IPS DF 6.9 (cell line): Measurements from ENCODE around the gene RNF207.
A peak's percentile ranks its signal among the peaks of the same experiment; 100 is the strongest.

ENCODE experiments used
- DNase-seq: peaks from one replicate; pipeline ENCODE4 v3.0.0-alpha.2; 2013; ENCODE audit warnings: low read depth, low spot score
- H3K27ac ChIP-seq: one replicate; pipeline ENCODE4 v1.5.1; 2013; ENCODE audit warnings: low read length, control low read depth
- H3K27me3 ChIP-seq: 2 replicates; pipeline ENCODE4 v1.6.1; 2013; ENCODE audit warnings: mild to moderate bottlenecking, low read length; ENCODE audit not compliant: control insufficient read depth, insufficient read depth
- H3K36me3 ChIP-seq: 2 replicates; pipeline ENCODE4 v1.6.1; 2013; ENCODE audit warnings: low read length; ENCODE audit not compliant: control insufficient read depth, insufficient read depth
- H3K4me1 ChIP-seq: 2 replicates; pipeline ENCODE4 v1.6.1; 2013; ENCODE audit warnings: low read length; ENCODE audit not compliant: control insufficient read depth, insufficient read depth
- H3K4me3 ChIP-seq: 2 replicates; pipeline ENCODE4 v1.5.1; 2013; ENCODE audit warnings: mild to moderate bottlenecking, low read length
- H3K9me3 ChIP-seq: 2 replicates; pipeline ENCODE4 v1.6.1; 2013; ENCODE audit warnings: low read length, inconsistent platforms; ENCODE audit not compliant: control insufficient read depth, insufficient read depth
- WGBS: extraction: QIAGEN DNeasy Blood & Tissue Kit; methylation state at CpG from one replicate; pipeline ENCODE4 v1.1.7; 2013; ENCODE audit warnings: mixed read lengths, missing lambda C conversion rate; ENCODE audit not compliant: insufficient read length, insufficient coverage; 5-methylcytosine and 5-hydroxymethylcytosine counted together

Gene RNF207

GRCh38 chr1:6200188-6200809, 5.6 kb upstream of the RNF207 start:
- Histone ChIP-seq H3K27ac (no peak overlapping the region), H3K9me3 (no peaks in the 10 kb centered on the region), H3K4me3 (peak overlapping the region; percentile 26; the same call in 1 of the 2 replicates), H3K27me3 (no peaks in the 10 kb centered on the region), H3K36me3 (peaks cover 7% of the 10 kb centered on the region; the same call in 1 of the 2 replicates), H3K4me1 (peaks cover 4% of the 10 kb centered on the region; the same call in 1 of the 2 replicates)
- no CpG with 5 or more reads among the region's 10 CpGs for WGBS
- no peak for DNase-seq

GRCh38 chr1:6202256-6202655, 3.7 kb upstream of the RNF207 start:
- Histone ChIP-seq H3K4me1 (peaks cover 4% of the 10 kb centered on the region), H3K27me3 (peaks cover 3% of the 10 kb centered on the region; the same call in 1 of the 2 replicates), H3K36me3 (peaks cover 1% of the 10 kb centered on the region; the same call in 1 of the 2 replicates), H3K9me3 (no peaks in the 10 kb centered on the region), H3K27ac (no peak overlapping the region), H3K4me3 (no peak overlapping the region)
- WGBS, result no CpG with 5 or more reads among the region's 7 CpGs
- DNase-seq, result no peak

GRCh38 chr1:6206520-6206855, 569 bp downstream of the RNF207 start:
- no CpG with 5 or more reads among the region's 25 CpGs for WGBS
- no peaks in the 10 kb centered on the region for H3K9me3 ChIP-seq
- peaks cover 7% of the 10 kb centered on the region; the same call in 1 of the 2 replicates for H3K27me3 ChIP-seq
- H3K27ac ChIP-seq, result no peak overlapping the region
- peaks cover 12% of the 10 kb centered on the region for H3K4me1 ChIP-seq
- H3K36me3 ChIP-seq, result no peaks in the 10 kb centered on the region
- DNase-seq, result no peak
- H3K4me3 ChIP-seq, result peak overlapping the region; percentile 34; the same call in 1 of the 2 replicates

GRCh38 chr1:6207075-6207885, 1.4 kb downstream of the RNF207 start:
- peaks cover 7% of the 10 kb centered on the region; the same call in 1 of the 2 replicates for H3K27me3 ChIP-seq
- no peaks in the 10 kb centered on the region for H3K36me3 ChIP-seq
- no peaks in the 10 kb centered on the region for H3K9me3 ChIP-seq
- H3K27ac ChIP-seq, result no peak overlapping the region
- no peak overlapping the region for H3K4me3 ChIP-seq
- WGBS, result no CpG with 5 or more reads among the region's 19 CpGs
- DNase-seq, result no peak
- H3K4me1 ChIP-seq, result peaks cover 12% of the 10 kb centered on the region

- H3K27ac ChIP-seq, result no peak overlapping the region
- DNase-seq, result no peak
- WGBS, result no CpG with 5 or more reads among the region's 10 CpGs
These were observed 2.0 kb downstream of the RNF207 start for GRCh38 chr1:6207921-6208320.

GRCh38 chr1:6208723-6209660, 3.1 kb downstream of the RNF207 start:
- Histone ChIP-seq H3K27ac (no peak overlapping the region), H3K4me1 (peaks cover 12% of the 10 kb centered on the region), H3K27me3 (peaks cover 7% of the 10 kb centered on the region; the same call in 1 of the 2 replicates), H3K9me3 (no peaks in the 10 kb centered on the region), H3K4me3 (peak overlapping the region; percentile 22; the same call in 1 of the 2 replicates), H3K36me3 (no peaks in the 10 kb centered on the region)
- no peak for DNase-seq
- no CpG with 5 or more reads among the region's 99 CpGs for WGBS

More at GRCh38 chr1:6207921-6208320, 2.0 kb downstream of the RNF207 start:
- H3K4me1 ChIP-seq, result peaks cover 12% of the 10 kb centered on the region
- H3K36me3 ChIP-seq, result no peaks in the 10 kb centered on the region
- H3K9me3 ChIP-seq, result no peaks in the 10 kb centered on the region
- H3K4me3 ChIP-seq, result no peak overlapping the region
- H3K27me3 ChIP-seq, result peaks cover 7% of the 10 kb centered on the region; the same call in 1 of the 2 replicates

- DNase-seq, result no peak
- Histone ChIP-seq H3K9me3 (no peaks in the 10 kb centered on the region), H3K27ac (no peak overlapping the region), H3K4me3 (peak overlapping the region; percentile 22; the same call in 1 of the 2 replicates), H3K27me3 (peaks cover 7% of the 10 kb centered on the region; the same call in 1 of the 2 replicates), H3K4me1 (peaks cover 12% of the 10 kb centered on the region), H3K36me3 (no peaks in the 10 kb centered on the region)
- WGBS, result no CpG with 5 or more reads among the region's 17 CpGs
These were observed 4.0 kb downstream of the RNF207 start for GRCh38 chr1:6209661-6210580.

GRCh38 chr1:6210591-6211355, 4.9 kb downstream of the RNF207 start:
- Histone ChIP-seq H3K9me3 (no peaks in the 10 kb centered on the region), H3K36me3 (no peaks in the 10 kb centered on the region), H3K4me1 (peaks cover 12% of the 10 kb centered on the region), H3K4me3 (no peak overlapping the region), H3K27me3 (peaks cover 7% of the 10 kb centered on the region; the same call in 1 of the 2 replicates), H3K27ac (no peak overlapping the region)
- DNase-seq, result no peak
- WGBS, result no CpG with 5 or more reads among the region's 29 CpGs

- H3K36me3 ChIP-seq, result no peaks in the 10 kb centered on the region
- no peaks in the 10 kb centered on the region for H3K9me3 ChIP-seq
- peaks cover 6% of the 10 kb centered on the region; the same call in 1 of the 2 replicates for H3K27me3 ChIP-seq
- H3K27ac ChIP-seq, result no peak overlapping the region
- no peak for DNase-seq
- H3K4me3 ChIP-seq, result no peak overlapping the region
- WGBS, result no CpG with 5 or more reads among the region's 16 CpGs
- peaks cover 12% of the 10 kb centered on the region for H3K4me1 ChIP-seq
These were observed 5.8 kb downstream of the RNF207 start for GRCh38 chr1:6211731-6212130.
